ENCODE measurements around the gene SRGAP2C.
"Not testable (repeated sequence)": the region's sequence is repeated elsewhere in the genome, so short reads cannot be mapped to it uniquely, and the experiment has no call there.

- not testable (repeated sequence) for TF ChIP-seq POLR2A, CTCF (IDR thresholded peaks at IDR 0.05)
Observed at GRCh38 chr1:121399193-121399592, 214.4 kb downstream of the SRGAP2C start.
